HEK293 (cell line): ENCODE data around the gene CDH23.

Experiments
- CTCF ChIP-seq: fragments of 450-650 bp; formaldehyde crosslinking; IDR thresholded peaks from 2 replicates; pipeline ENCODE4 v1.5.1; 2016; ENCODE audit warnings: missing biosample characterization, missing genetic modification characterization
- REST ChIP-seq: fragments of 450-650 bp; formaldehyde crosslinking; IDR thresholded peaks from 2 replicates; pipeline ENCODE4 v1.5.1; 2016; ENCODE audit warnings: missing biosample characterization, missing genetic modification characterization
- ZNF449 ChIP-seq: fragments of 450-650 bp; formaldehyde crosslinking; IDR thresholded peaks from 2 replicates; pipeline ENCODE4 v1.5.1; 2017; ENCODE audit warnings: missing biosample characterization, mild to moderate bottlenecking, missing genetic modification characterization, moderate library complexity

GRCh38 chr10:71554671-71555070 lies 158.0 kb downstream of the CDH23 start:
- TF ChIP-seq ZNF449 (tag by site-specific recombination) (no peak), CTCF (tag by site-specific recombination) (no peak), REST (tag by site-specific recombination) (no peak)
